HEK293T (cell line): ENCODE results near the gene TSPAN4.

ENCODE experiments used
- CTCF ChIA-PET: fragments of 350-600 bp; formaldehyde crosslinking; extraction: SDS; loops from one replicate; lab custom pipeline; 2021; ENCODE audit warnings: antibody characterized with exemption, inconsistent platforms; lab: Yijun Ruan, JAX
- POLR2A ChIA-PET: fragments of 350-600 bp; formaldehyde crosslinking; extraction: SDS; loops from one replicate; lab custom pipeline; 2020; ENCODE audit warnings: antibody characterized with exemption, inconsistent platforms; lab: Yijun Ruan, JAX
- DNase-seq: peaks from one replicate; pipeline ENCODE4 v3.0.0; 2012; ENCODE audit warnings: mixed read lengths; ENCODE audit errors: extremely low spot score
- ARNT ChIP-seq: fragments of 450-650 bp; IDR thresholded peaks from 2 replicates; pipeline ENCODE4 v1.6.1; 2017; ENCODE audit warnings: mild to moderate bottlenecking
- BHLHE40 ChIP-seq: fragments of 450-650 bp; IDR thresholded peaks from 2 replicates; pipeline ENCODE4 v1.6.1; 2016; ENCODE audit warnings: mild to moderate bottlenecking, moderate library complexity, borderline replicate concordance
- CTBP1 ChIP-seq: fragments of 450-650 bp; IDR thresholded peaks from 2 replicates; pipeline ENCODE4 v1.6.1; 2016; ENCODE audit warnings: borderline replicate concordance
- ELF4 ChIP-seq: fragments of 450-650 bp; IDR thresholded peaks from 2 replicates; pipeline ENCODE4 v1.6.1; 2017; ENCODE audit warnings: antibody characterized with exemption
- FOXA1 ChIP-seq: fragments of 450-650 bp; IDR thresholded peaks from 2 replicates; pipeline ENCODE4 v1.6.1; 2016; ENCODE audit warnings: mild to moderate bottlenecking
- FOXK2 ChIP-seq: fragments of 450-650 bp; IDR thresholded peaks from 2 replicates; pipeline ENCODE4 v1.6.1; 2016; ENCODE audit warnings: mild to moderate bottlenecking
- FOXM1 ChIP-seq: fragments of 450-650 bp; IDR thresholded peaks from 2 replicates; pipeline ENCODE4 v1.6.1; 2017; ENCODE audit warnings: mild to moderate bottlenecking, borderline replicate concordance
- HDGF ChIP-seq: fragments of 450-650 bp; IDR thresholded peaks from 2 replicates; pipeline ENCODE4 v1.6.1; 2017; ENCODE audit warnings: antibody characterized with exemption, borderline replicate concordance
- L3MBTL2 ChIP-seq: fragments of 450-650 bp; conservative IDR thresholded peaks from 2 replicates; pipeline ENCODE4 v1.6.1; 2016; ENCODE audit warnings: mild to moderate bottlenecking
- LEF1 ChIP-seq: fragments of 450-650 bp; IDR thresholded peaks from 2 replicates; pipeline ENCODE4 v1.6.1; 2017; ENCODE audit warnings: mild to moderate bottlenecking, borderline replicate concordance
- NFRKB ChIP-seq: fragments of 450-650 bp; IDR thresholded peaks from 2 replicates; pipeline ENCODE4 v1.6.1; 2016; ENCODE audit warnings: mild to moderate bottlenecking, moderate library complexity
- SP1 ChIP-seq: fragments of 450-650 bp; IDR thresholded peaks from 2 replicates; pipeline ENCODE4 v1.6.1; 2017
- SUZ12 ChIP-seq: fragments of 450-650 bp; IDR thresholded peaks from 2 replicates; pipeline ENCODE4 v1.6.1; 2016; ENCODE audit warnings: mild to moderate bottlenecking
- TARDBP ChIP-seq: fragments of 450-650 bp; IDR thresholded peaks from 2 replicates; pipeline ENCODE4 v1.6.1; 2016
- ZNF384 ChIP-seq: fragments of 450-650 bp; IDR thresholded peaks from 2 replicates; pipeline ENCODE4 v1.6.1; 2016
- TF ChIP-seq, protein P1 (sequence below): fragments of 450-650 bp; IDR thresholded peaks from 2 replicates; pipeline ENCODE4 v1.6.1; 2016

The TSPAN4 gene

DNA sequence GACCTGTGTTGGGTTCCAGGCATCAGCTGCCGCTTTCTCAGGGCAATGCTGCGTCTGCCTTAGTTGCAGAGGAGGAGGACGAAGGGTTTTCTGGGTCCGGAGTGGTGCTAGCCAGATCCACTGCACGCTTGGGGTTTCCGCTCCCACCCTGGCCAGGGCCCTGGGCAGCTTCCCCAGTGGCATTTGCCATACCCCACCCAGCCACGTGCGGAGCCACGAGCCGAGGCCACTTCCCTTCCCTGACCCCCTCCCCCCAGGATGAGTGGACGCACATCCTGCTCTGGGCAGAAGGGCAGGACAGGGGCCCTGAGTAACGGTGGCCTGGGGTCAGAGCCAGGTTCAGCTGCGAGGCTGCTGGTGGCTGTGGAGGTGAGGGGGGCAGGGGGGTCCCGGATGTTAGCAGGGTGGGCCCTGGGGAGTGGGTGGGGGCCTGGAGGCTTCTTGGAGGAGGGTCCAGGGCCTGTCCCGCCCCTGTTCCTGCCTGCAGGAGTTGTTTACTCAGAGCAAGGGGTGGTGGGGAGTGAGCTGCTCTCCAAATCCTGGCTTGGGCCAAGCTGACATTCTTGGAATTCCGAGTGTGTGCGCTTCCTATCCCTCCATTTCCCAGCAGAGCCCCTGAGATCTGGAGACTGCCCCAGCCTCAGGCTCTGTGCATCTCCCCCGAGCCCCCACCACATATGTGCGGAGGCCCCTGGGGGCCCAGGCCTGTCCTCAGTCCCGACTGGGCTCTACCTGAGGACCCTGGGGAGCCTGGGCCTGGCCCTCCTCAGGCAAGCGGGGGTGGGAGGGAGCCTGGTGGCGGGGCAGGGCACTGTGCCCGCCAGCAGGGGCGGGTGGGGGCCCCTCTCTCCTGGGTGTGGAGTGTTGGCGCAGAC is 1.4 kb downstream of the TSPAN4 start:
- DNase-seq = no peak
- CTCF ChIA-PET = interaction anchor here (0.8 to 1.4 kb wide), 4 partner anchors 10 to 54 kb away, joined by 3 to 4 read pairs (median 3); no protein-coding TSS in a partner anchor
- POLR2A ChIA-PET = interaction anchor here (1.4 to 5.4 kb wide), 5 partner anchors 12 to 31 kb away, joined by 3 to 63 read pairs (median 5); partner anchors contain the start of genes CD151 and CRACR2B
- TF ChIP-seq ZNF384 = no peak
- TF ChIP-seq L3MBTL2 = no peak
- TF ChIP-seq FOXM1 = no peak
- TF ChIP-seq, protein P1, sequence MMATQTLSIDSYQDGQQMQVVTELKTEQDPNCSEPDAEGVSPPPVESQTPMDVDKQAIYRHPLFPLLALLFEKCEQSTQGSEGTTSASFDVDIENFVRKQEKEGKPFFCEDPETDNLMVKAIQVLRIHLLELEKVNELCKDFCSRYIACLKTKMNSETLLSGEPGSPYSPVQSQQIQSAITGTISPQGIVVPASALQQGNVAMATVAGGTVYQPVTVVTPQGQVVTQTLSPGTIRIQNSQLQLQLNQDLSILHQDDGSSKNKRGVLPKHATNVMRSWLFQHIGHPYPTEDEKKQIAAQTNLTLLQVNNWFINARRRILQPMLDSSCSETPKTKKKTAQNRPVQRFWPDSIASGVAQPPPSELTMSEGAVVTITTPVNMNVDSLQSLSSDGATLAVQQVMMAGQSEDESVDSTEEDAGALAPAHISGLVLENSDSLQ = no peak
- TF ChIP-seq ARNT = no peak
- no peak for TF ChIP-seq SP1

DNA sequence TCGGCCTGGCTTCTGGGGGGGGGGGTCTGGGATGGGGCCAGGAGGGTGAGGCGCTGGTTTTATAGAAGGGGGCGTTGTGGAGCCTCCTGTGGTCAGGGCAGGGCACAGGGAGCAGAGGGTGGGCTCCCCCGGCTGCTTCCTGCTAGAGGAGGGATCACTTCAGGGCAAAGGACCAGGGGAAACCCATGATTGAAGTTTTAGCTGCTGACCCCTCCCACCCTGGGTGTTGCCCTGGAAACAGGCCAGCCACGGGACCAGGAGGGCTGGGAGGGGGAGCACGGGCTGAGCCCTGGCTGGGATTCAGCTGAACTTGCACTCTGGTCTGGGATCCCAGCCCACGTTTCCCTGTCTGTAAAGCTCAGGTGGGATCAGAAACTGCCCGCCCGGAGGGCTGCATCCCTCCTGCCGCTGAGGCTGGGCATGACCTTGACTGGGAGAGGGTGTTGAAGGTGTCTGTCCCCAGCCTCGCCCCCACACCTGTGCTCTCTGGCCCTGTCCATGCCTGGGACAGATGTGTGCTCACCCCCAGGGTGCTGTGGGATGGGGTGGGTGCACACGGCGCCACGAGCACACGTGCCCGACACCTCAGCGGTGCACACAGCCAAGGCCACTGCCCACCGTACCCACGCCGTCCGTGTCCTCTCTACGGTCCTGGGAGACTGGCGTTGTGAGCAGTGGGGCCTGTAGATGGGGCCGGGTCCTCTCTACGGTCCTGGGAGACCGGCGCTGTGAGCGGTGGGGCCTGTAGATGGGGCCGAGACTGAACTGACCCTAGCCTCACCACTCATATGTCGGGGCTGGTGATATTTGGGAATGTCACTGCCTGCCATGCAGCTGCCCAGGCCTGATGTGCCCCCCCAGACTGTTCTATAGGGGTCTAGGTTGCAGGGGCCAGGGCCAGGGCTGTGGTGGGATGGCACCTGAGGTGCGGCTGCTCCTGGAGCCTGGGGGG is 2.3 kb downstream of the TSPAN4 start:
- POLR2A ChIA-PET = interaction anchor here (1.4 to 5.4 kb wide), 2 partner anchors 14 to 26 kb away, joined by 6 to 63 read pairs; partner anchors contain the start of genes CD151 and CRACR2B
- TF ChIP-seq FOXA1 = no peak
- no peak for TF ChIP-seq CTBP1
- no peak for TF ChIP-seq L3MBTL2
- no peak for TF ChIP-seq ELF4
- TF ChIP-seq FOXK2 = no peak
- TF ChIP-seq NFRKB = no peak
- TF ChIP-seq LEF1 = no peak
- TF ChIP-seq HDGF = no peak
- TF ChIP-seq TARDBP = no peak
- CTCF ChIA-PET = no interaction called here
- peak; percentile 51 for DNase-seq

DNA sequence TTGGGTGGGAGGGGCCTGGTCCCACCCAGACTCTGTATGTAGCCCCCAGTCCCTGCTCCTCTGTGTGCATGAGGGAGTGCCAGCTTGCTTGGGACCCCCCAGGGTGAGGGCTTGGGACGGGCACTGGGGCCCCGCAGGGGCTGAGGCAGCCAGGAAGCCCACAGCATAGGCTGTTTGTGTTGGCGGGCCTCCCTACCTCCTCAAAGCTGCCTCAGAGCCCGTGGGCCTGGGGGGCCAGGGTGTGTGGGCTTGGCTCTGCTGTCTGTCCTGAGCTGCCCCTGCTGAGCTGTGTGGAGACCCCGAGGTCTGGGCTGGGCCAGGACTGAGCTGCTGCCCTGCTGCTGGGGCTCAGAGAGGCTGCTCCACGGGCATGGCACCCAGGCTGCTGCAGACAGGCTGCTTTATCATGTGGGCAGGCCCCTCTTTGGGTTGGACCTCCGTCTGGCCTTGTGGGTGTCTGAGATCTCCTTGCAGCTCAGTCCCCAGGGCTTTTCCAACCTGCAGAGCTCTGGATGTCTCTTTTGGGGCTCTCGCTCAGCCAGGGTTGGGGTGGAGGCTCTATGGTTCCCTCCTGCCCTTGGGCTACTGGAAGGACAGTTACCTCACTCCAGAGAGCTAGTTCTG is 3.3 kb downstream of the TSPAN4 start:
- TF ChIP-seq NFRKB (no peak), SP1 (no peak), FOXM1 (no peak), LEF1 (no peak)
- ChIA-PET CTCF (interaction anchor here (1.1 kb wide), 1 partner anchor 205 kb away, joined by 4 read pairs; no protein-coding TSS in a partner anchor), POLR2A (interaction anchor here (1.5 to 1.7 kb wide), 2 partner anchors 12 to 14 kb away, joined by 3 to 5 read pairs; partner anchors contain the start of gene CD151)
- no peak for DNase-seq

DNA sequence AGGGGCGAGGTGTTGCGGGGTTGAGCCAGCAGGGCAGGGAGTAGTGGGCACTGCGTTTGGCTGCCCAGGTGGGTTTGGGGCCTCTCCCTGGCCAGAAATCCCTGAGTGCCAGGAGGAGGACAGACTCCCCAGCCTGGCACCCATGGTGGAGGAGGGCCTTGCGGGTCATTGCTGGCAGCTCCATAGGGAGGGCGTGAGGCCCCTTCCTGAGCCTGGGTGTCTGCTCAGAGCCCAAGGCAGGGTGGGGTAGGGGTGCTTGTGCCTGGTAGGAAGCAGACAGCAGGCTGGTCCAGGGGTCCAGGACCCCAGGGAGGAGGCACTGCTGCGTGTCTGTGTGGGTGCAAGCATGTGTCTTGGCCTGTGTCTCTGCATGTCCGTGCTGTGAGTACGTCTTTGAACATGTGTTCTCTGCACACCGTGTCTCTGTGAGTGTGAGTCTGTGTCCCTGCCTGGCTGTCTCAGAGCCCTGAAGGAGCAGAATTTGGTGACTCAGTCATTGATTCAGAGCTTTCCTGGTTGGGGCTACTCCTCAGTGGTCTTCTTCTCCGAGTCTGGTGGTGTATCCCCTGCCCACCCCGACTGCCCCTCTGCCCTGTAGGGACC is 3.9 kb downstream of the TSPAN4 start:
- TF ChIP-seq FOXA1 (no peak), SUZ12 (no peak), LEF1 (no peak), NFRKB (no peak), CTBP1 (no peak), FOXK2 (no peak), TARDBP (no peak), ELF4 (no peak), ZNF384 (no peak), HDGF (no peak), ARNT (no peak), BHLHE40 (no peak), SP1 (no peak), FOXM1 (no peak), L3MBTL2 (no peak)
- TF ChIP-seq, protein P1 = no peak
- DNase-seq = no peak
- ChIA-PET POLR2A (interaction anchor here (1.5 to 1.7 kb wide), 2 partner anchors 12 to 14 kb away, joined by 3 to 5 read pairs; partner anchors contain the start of gene CD151), CTCF (interaction anchor here (1.1 kb wide), 1 partner anchor 204 kb away, joined by 4 read pairs; no protein-coding TSS in a partner anchor)

DNA sequence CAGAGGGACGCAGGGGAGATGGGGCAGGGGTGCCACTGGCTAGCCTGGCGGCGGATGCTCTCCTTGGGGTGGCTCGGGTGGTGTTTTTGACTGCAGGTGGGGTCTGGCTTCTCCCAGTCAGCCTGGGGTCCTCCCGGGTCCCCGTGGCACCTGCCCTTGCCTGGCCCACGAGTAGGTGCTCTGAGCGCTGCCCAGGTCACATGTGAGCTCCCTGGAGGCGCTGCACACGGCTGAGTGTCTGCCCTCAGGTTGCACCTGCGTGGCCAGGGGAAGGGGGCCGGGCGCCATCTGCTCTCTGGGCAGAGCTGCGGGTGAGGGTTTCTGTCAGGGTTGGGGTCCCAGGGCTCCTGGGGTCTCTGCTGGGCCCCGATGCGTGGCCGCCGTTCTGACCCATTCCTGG is 5.2 kb downstream of the TSPAN4 start:
- TF ChIP-seq ARNT (no peak), NFRKB (no peak), SP1 (no peak), TARDBP (no peak), HDGF (no peak), SUZ12 (no peak), CTBP1 (no peak), FOXM1 (no peak)
- ChIA-PET POLR2A (no interaction called here), CTCF (interaction anchor here (1.0 kb wide), 1 partner anchor 10 kb away, joined by 4 read pairs; no protein-coding TSS in a partner anchor)
- DNase-seq = no peak
